Measurements from ENCODE around the gene YIPF1.

DNA sequence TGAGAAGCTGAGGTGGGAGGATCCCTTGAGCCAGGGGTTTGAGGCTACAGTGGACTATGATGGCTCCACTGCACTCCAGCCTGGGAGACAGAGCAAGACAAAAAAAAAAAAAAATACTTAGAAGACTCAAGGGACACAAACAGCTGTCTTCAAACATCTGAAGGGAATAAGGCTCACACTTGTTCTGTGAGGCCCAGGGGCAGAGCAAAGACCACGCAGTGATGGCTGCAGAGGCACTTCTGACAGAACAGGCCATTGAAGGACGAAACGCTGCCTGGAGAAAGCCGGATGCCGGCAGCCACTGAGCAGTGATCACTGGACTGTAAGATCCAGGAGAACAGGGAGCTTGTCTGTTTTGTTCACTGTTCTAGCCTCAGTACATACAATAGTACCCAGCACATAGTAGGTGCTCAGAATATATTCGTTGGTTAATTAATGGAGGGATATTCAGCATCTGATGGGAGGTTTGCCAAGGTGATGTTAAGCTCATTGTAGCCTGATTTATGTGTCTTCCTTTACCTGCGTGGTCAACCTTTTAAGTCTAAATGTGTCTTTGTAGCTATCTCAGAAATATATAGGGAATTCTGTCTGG, 39.4 kb downstream of the YIPF1 start:
- TF ChIP-seq, protein P1, sequence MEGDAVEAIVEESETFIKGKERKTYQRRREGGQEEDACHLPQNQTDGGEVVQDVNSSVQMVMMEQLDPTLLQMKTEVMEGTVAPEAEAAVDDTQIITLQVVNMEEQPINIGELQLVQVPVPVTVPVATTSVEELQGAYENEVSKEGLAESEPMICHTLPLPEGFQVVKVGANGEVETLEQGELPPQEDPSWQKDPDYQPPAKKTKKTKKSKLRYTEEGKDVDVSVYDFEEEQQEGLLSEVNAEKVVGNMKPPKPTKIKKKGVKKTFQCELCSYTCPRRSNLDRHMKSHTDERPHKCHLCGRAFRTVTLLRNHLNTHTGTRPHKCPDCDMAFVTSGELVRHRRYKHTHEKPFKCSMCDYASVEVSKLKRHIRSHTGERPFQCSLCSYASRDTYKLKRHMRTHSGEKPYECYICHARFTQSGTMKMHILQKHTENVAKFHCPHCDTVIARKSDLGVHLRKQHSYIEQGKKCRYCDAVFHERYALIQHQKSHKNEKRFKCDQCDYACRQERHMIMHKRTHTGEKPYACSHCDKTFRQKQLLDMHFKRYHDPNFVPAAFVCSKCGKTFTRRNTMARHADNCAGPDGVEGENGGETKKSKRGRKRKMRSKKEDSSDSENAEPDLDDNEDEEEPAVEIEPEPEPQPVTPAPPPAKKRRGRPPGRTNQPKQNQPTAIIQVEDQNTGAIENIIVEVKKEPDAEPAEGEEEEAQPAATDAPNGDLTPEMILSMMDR (IDR thresholded peaks at IDR 0.05; ENCODE audit: poor library complexity): no peak
- TF ChIP-seq EZH2 (IDR thresholded peaks at IDR 0.05; ENCODE audit: borderline replicate concordance) (no peak), EZH2phosphoT487 (IDR thresholded peaks at IDR 0.05; ENCODE audit: low read depth, severe bottlenecking, unreplicated experiment) (no peak)
